NCI-H345 treated with DMSO at 0.1 percent for 48 hours (cell line): Measurements from ENCODE around the gene ZNF407.

Experiments used
- DNase-seq: peaks from one replicate; lab custom pipeline; 2025; ENCODE audit not compliant: unreplicated experiment; lab: John Stamatoyannopoulos, UW

ZNF407 gene

DNA sequence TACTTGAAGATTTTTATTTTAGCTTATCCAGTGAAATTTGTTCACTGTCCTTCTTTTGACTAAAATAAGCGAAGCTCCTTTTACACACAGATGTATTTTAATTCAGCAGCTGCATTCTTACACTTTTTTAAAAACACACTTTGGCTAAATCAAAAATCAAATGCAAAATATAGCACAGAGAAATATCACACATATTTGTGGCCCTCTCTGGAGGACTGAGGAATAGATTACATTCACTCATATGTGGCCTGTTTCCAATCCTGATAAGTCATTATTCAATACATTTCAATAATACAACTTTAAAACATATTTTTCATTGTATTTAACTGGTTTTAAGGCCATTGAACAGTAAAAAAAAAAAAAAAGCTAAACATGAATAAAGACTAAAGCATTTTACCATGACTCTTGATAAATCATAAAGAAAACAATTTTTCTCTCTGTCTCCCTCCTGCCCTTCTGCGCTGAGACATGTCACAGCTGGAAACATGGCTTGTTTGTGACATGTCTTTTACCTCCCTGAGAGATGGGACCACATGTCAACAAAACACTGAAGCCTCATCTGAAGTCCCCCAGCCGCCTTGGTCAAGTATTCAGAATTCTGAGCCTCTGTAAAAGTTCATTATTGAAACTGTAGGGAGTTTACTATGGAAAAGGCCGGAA is 221.0 kb downstream of the ZNF407 start:
- DNase-seq, result no peak

DNA sequence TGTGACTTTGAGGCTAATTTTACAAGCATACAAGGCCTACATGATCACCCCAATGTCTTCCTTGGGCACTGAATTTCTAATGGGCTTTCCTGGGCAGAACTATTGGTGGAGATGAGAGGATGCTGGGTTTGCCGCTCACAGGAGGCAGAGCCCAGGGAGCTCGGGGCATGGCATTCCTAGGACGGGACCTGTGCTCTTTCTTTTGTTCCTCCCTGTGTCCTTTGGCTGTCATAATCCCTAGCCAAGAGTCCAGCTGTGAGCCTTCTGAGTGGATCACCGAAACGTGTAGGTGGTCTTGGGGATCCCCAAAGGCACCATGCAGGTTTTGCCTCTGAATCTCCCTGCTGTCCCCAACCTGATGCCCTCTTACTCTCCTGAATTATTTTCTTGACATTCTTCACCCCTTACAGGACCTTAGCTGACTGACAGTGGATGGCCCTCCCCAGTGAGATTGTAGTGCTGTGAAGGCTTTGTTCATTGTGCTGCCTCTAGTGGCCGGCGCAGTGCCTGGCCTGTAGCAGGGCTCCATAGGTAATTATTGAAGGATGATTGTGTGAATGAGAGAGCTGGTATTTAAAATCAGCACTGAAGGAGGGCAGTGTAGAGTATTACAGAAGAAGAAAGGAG is 221.9 kb downstream of the ZNF407 start:
- no peak for DNase-seq

DNA sequence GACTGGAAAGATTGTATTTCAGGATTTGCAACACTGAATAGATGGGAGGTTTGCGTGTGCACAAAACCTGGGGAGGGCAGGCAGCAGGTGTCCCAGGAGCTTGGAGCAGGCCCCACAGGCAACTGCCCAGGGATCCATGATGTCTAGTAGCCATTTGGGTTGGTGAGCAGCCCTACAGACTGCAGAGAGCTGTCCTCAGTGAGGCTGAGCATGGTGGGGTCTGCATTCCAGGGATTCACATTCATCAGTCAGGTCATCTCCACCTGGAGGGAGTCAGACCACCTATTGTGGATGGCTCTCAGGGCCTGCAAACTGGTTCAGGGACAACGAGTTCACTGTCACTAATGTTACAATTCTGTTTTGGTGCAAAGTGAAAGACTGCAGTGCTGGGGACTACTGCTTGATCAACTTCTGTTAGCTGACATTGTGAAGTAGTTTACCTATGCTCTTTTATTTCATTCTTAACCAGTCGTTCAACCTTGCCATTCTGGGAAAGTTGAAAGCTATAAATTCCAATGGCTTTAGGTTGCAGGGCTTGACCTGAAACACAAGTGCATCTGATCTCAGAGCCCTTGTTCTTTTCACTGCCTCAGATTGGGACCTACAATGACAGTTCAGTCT is 222.6 kb downstream of the ZNF407 start:
- no peak for DNase-seq

DNA sequence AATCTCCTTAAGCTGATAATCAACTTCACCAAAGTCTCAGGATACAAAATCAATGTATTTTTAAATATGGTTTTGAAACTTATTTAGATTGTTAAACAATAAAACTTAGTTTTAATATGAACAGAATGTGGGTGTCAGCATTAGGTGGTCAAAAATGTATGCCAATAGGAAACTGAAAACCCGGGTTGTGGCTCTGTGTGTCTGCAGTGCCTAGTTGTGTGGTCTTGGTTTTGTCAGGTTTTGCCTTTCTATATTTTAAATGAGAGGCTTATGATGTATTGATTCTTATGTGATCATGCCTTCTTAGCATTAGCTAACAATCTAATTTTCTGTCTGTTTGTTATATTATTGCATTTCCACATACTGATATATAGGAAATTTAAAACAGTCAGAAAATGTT is 227.8 kb downstream of the ZNF407 start:
- DNase-seq, result no peak

DNA sequence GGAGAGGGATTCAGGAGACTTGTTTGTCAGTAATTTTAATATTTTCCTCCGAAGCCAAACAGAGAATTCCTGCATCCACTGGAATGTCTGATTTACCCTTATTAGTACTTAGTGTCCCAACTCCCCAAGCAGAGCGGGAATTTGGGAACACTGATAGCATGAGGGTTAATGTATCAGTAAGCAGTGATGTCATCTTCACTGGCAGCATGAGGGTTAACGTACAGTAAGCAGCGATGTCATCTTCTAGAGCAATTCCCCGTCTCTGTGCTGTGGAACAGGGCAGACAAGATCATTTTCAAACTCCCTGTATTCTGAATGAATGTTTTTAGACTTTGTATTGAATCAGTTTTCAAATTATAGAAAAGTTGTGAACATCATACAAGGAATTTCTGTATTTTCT is 228.9 kb downstream of the ZNF407 start:
- no peak for DNase-seq

DNA sequence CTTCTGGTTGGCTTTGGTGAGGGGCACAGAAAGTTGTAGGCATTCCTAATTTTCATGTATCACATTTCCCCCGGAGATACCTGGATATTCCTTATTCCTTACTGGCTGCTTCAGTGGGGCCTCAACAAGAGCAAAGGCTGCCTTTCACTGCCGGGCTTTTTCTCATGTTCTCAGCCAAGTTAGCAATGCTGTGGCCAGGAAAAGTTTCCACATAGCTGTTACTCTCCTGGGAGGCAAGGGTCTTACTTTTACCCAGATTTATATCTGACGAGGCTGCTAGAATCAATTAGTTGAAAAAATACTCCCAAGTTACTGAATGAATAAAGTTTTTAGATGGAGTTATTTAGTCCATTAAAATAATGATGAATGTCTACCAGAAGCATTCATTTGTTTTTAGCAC is 230.5 kb downstream of the ZNF407 start:
- DNase-seq, result no peak

DNA sequence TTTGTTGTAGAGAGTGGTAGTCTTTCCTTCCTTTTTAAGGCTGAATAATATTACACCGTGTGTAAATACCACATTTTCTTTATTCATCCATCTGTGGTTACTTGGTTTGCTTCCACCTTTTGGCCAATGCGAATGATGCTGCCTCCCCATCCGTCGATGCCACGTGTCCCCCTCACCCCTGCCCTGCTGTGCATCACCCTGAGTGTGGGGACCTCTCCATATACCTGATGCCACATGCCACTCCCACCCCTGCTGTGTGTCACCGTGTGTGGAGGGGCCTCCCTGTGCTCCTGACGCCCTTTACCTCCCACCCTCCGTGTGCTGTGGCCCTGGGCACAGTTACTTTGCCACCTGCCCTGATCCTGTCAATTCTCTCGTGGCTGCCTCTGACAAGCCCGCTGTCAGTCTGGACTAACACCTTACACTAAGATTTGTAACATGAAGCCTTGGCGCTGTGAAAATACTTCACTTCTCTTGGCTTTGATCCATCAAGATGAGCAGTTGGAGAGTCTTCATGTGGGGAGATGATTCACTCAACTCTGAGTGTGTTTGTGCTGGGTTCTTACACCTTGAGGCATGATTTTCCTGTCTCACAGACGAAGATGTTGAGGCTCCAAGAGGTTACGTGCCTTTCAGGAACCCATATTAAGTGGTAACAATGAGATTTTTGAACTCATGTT is 234.0 kb downstream of the ZNF407 start:
- DNase-seq, result no peak

DNA sequence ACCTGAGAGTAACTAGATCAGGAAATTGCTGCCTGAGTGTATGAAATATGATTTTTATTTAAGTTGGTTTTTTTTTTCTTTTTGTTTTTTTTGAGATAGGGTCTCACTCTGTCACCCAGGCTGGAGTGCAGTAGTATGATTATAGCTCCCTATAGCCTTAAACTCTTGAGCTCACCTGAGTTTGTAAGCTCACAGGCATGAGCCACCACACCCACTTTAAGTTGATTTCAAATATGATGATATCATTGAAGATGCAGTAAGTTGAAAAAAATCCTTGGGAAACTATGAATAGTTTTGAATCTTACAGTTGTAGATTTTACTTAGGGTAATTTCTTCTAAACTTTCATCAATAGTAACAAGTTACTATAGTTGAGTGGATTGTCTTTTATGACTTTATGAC is 234.7 kb downstream of the ZNF407 start:
- no peak for DNase-seq

DNA sequence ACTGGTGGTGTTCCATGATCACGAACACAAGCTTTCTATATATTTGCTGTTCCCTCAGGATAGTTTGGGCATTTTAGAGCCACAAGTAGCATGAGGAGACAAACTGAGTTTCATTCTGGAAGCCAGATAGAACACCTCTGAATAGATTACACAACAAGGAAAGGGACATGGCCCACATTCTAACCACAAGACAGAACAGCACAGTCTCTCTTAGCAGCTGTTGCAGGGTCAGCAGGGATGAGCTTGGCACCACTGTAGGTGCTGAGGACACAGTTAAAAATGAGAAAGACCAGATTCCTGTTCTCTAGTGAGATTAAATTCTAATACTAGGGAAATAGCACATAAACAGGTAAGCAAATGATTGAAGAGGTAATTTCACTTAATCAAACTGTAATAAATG is 235.3 kb downstream of the ZNF407 start:
- no peak for DNase-seq

DNA sequence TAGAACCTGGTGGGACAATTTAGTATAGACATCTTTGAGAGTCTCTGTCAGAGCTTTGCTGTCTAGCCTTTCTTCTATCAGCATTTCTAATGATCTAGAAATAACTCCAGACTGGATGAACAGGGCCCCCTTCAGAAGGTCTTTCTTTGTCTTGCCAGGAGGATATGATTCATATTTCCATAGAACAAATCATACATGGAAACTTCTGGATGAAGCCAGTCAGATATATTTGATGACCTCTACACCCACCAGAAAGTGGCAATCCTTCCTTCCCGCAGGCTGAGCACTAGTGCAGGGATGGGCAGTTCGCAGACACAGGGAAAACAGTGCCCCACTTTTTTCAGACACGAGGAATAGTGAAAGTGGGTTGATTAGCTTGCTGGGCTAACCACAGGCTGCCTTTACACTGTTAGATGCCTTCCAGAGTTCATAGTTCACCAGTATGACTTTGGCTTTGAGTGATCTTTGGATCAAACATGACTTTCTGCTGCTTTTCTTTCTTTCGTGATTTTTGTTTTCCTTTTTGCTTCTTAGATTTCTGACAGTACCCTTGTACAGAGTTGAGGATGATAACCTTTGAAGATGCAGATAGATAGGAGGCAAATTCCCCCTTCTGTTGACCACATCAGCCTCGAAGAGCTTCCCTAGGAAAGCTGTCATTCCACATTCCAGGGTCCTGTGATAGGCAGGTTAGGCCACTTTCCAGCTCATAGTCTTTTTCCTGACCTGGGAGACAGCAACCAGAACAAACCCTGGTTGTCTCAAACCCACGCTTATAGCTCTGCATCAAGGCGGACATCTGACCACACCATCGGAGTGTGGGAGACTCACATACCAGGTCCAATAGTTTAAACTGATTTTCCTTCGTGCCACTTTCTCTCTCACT is 237.0 kb downstream of the ZNF407 start:
- DNase-seq, result no peak

DNA sequence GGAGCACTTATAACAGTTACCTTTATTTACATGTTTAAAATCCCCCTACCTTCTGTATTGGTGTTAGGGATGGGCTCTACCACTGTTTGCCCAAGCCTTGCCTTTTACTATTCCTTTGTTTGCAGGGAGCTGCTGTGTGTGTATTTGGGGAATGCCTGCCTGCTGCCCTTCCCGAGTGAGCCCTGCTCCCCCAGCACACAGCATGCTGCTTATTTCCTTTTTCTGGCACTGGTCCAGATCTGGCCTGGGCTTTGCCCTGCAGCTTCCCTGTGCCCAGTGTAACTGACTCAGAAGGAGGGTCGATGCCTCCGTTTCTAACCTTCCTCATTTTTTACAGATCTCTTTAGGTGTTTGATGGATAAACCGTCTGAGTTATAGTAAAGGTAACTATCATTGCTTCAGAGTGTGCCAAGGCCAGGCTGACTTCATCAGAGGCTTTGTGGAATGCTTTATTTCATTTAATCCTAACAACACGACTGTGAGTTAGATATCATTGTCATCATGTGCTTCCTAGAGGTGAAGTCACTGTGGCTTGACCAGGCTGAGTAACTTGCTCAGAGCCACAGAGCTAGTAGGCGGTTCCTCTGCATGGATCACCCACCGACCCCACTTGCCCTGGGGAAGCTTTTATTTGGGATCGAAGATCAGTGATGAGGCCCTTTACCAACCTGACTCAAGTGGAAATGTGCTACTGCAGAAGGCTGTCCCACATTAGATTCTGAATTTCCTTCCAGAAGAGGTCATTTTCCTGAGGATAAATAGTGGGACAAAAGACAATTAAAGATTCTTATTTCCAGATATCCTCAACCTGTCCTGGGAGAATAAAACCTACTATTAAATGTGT is 238.8 kb downstream of the ZNF407 start:
- peak; percentile 82 for DNase-seq

DNA sequence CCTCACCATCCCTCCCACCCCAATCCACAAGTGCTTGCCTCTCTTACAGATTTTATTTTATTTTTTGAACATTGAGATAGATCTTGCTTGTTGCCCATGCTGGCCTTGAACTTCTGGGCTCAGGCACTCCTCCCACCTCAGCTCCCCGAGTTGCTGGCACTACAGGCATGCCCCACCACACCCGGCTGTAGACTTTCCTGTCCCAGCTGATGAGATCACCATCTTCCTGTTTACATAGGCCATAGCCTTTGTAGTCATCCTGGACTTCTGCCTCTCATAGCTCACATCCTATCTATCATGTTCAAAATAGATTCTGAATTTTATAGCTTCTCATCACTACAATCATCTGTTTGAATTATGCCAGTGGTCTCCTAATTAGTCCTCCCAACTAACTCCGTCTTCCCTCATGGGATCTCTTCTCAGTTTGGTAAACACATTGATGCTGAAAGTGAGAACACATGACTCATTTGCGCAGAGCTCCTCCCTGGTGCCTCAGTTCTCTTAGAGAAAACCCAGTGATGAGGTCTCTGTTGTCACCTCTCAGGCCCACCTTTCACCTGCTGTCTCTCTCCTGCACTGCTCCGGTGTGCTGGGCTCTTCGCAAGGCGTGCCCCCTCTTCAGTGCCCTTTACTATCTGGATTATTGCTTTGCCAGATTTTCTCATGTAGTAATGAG is 243.0 kb downstream of the ZNF407 start:
- no peak for DNase-seq

DNA sequence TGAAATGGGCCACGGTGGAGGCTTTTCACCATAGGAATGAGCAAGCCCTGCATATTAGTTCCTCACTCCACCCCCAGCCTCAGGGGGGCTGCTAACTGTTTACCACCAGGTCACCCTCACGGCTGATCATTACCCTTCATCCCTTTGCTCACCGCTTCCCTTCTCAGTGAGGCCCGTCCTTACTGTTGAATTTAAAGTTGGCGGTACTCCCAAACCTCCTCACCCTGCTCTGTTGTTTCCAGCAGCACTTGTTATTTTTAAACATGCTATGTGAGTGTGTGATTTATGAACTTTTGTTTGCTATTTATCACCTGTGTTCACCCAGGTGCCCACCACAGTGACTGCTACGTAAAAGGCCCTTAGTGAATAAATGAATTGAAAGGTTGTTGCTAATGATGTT is 243.6 kb downstream of the ZNF407 start:
- no peak for DNase-seq

DNA sequence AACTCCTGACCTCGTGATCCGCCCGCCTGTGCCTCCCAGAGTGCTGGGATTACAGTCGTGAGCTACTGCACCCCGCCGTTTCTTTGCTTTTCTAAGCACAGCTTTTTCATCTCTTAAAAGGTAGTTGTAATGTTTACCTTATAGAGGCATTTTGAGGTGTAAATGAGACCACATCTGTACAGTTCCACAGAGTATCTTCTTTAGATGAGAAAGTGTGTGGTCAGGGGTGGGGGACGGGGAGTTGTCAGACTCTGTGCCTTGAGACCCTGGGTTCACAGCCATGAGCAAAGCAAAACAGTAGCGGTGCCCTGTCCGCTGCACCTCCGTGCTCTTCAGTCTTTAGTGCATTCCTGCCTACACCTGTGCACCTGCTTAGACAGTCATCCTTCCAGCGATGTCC is 251.6 kb downstream of the ZNF407 start:
- no peak for DNase-seq

DNA sequence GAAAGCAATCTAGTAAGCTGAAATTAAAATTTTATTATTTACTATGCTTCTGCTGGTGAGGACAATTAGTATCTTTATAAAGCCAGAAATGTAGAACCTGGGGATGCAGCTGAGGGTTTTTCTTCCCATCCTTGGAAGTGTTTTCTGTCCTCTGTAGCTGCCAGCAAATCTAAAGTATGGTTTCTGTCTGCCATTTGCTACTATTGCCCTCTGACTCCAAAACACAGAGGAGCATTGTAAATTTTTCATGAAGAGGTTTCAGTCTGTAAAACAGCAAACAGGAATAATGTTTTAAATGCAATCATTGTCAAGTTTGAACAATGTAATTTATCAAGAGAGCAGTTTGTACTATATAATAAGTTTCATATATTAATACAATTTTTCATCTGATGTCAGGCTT is 258.8 kb downstream of the ZNF407 start:
- DNase-seq, result no peak

DNA sequence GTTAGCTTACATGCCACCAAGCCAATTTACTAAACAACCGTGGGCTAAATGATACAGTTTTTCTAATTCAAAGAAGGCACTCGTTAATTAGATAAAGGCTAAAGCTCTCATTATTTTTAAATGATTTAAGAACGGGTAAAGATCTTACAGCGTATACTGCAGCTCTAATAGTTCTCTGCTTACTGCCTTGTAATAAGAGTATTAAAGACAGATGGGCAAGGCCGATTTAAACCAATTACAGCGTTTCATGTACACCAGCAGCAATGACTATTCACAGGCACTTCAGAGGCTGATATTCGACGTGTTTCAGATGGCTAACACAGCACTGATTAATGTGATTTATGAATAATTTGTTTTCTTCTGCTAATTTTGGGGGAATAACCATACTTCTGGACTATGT is 259.3 kb downstream of the ZNF407 start:
- no peak for DNase-seq

DNA sequence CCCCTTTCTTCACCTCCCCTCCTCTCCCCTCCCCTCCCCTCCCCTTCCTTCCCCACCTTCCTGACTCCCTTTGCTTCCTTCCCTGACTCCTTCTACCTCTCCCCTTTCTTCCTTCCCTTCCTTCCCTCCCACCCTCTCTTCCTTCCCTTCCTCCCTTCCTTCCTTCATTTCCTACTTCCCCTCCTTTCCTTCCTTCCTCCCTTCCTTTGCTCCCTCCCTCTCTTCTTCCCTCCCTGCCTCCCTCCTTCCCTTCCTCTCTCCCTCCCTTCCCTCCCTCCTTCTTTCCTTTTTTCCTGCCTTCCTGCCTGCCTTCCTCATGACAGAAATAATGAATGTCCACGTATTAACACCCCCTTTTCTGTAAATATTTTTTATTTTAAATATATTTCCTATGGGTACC is 260.2 kb downstream of the ZNF407 start:
- DNase-seq, result no peak

DNA sequence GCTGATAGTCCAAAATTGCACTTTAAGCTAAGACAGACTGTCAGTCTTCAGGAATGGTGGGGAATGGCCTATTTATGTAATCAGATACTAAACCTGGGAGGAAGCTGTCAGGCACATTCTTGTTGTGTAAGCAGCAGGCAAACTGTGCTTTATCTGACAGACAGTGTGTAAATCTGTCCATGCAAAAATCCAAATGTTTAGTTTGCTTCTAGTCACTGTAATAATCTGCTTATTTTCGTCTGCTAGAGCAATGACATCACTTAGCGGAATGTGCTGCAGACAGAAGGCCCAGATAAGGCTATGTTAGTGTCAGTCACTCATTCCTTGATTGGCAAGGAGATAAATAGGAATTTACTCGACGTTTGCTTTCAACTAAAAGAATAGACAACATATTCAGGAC is 263.5 kb downstream of the ZNF407 start:
- no peak for DNase-seq

DNA sequence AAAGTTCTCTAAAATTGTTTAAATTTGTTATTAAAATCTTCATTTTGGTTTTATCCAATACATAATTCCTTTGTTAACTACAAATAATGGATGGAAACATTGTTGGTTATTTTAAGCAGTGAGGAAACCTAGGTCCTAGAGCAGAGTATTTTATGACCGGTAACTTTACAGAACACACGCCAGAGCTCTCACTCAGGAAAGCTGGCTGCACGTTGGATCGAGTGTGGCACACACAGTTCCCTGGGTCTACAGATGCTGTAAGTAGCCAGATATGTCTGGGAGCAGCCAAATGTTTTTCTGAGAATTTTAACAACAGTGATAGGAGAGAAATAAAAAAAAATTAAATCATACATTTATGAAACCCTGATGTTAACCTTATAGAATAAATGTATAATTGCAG is 264.4 kb downstream of the ZNF407 start:
- no peak for DNase-seq

DNA sequence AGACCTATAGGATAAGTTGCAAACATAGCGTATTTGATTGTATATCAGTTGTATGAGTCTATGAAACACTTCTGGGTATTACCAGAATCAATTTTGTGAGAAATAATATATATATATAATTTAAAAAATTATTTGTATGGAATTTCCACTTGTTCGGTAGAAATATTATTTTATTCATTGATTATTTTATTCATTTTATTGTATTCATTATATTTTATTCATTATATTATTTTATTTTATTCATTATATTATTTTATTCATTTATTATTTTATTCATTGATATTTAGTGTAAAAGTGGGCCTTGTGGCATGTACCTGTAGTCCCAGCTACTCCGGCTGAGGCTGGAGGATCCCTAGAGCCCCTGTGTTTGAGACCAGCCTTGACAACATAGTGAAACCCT is 268.9 kb downstream of the ZNF407 start:
- DNase-seq, result no peak
